ENCODE results near the gene UBA3.
A peak's percentile ranks its signal among the peaks of the same experiment; 100 is the strongest.

GRCh38 chr3:69012100-69012799 is 67.9 kb downstream of the UBA3 start:
- TF ChIP-seq, protein P1, sequence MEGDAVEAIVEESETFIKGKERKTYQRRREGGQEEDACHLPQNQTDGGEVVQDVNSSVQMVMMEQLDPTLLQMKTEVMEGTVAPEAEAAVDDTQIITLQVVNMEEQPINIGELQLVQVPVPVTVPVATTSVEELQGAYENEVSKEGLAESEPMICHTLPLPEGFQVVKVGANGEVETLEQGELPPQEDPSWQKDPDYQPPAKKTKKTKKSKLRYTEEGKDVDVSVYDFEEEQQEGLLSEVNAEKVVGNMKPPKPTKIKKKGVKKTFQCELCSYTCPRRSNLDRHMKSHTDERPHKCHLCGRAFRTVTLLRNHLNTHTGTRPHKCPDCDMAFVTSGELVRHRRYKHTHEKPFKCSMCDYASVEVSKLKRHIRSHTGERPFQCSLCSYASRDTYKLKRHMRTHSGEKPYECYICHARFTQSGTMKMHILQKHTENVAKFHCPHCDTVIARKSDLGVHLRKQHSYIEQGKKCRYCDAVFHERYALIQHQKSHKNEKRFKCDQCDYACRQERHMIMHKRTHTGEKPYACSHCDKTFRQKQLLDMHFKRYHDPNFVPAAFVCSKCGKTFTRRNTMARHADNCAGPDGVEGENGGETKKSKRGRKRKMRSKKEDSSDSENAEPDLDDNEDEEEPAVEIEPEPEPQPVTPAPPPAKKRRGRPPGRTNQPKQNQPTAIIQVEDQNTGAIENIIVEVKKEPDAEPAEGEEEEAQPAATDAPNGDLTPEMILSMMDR (IDR thresholded peaks at IDR 0.05) = no peak
- TF ChIP-seq POLR2AphosphoS5 (IDR thresholded peaks at IDR 0.05) = peak; percentile 17
